HG03575 (cell line): ENCODE measurements around the gene TTF2.
"Not testable (repeated sequence)": the region's sequence is repeated elsewhere in the genome, so short reads cannot be mapped to it uniquely, and the experiment has no call there.

Source experiments
- ATAC-seq: cut with Tn5 transposase; IDR thresholded peaks from one replicate; pipeline ENCODE4 v1.9.1; 2021; ENCODE audit not compliant: unreplicated experiment, insufficient number of reproducible peaks, low FRiP score; ENCODE audit errors: extremely low read depth

TTF2 gene

DNA sequence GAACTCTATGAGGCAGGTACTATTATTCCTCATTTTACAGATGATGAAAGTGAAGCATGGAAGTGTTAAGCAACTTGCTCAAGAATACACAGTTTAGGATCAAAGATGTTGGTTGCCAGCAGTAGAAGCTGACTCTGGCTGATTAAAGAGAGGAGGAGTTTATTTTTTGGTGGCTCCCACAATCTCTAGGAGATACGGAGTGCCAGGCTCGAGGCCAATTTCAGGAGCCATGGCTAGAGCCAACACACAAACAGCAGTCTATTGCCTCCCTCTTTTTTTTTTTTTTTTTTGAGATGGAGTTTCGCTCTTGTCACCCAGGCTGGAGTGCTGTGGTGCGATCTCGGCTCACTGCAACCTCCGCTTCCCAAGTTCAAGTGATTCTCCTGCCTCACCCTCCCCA lies 19.6 kb downstream of the TTF2 start:
- no peak for ATAC-seq

GRCh38 chr1:117084231-117084630 lies 24.1 kb downstream of the TTF2 start:
- ATAC-seq, result no peak

DNA sequence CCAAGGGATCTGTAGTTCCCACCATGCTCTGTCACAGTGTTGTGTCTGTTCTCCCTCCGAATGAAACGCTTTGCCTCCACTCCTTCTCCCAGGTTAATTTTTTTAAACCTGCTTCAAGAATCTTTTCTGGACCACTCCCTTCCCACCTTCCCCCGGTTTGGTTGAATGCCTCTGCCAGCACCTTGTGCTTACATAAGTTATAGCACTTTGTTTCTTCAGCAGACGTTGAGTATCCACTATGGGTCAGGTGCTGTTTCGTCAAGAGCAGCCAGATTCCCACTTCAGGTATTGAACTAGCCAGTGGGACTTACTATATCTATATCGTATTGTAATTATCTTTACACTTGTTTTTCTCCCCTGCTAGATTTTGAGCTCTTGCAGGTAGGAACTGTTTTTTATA lies 27.6 kb downstream of the TTF2 start:
- ATAC-seq, result no peak

DNA sequence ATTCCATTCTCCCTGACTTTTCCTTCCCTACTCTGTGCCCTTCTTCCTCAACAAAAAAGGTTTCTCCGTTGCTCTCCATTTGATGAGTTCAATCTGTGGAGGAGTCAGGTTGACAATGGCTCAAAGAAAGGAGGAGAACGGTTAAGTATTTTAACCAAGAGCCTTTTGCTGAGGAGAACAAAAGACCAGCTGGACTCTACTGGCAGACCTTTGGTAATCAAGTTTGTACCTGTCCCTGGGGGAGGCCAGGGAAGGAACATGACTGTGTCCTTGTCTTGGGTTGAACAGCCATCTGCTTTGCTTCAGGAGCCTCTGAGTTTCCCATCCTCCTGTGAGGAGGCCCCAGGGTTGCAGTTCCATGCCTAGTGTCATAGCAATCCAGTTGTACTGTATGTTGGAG lies 29.9 kb downstream of the TTF2 start:
- ATAC-seq, result no peak

- ATAC-seq, result no peak
These were observed 32.5 kb downstream of the TTF2 start for GRCh38 chr1:117092594-117092993.

- ATAC-seq, result no peak
These were observed 33.0 kb downstream of the TTF2 start for GRCh38 chr1:117093091-117093534.

DNA sequence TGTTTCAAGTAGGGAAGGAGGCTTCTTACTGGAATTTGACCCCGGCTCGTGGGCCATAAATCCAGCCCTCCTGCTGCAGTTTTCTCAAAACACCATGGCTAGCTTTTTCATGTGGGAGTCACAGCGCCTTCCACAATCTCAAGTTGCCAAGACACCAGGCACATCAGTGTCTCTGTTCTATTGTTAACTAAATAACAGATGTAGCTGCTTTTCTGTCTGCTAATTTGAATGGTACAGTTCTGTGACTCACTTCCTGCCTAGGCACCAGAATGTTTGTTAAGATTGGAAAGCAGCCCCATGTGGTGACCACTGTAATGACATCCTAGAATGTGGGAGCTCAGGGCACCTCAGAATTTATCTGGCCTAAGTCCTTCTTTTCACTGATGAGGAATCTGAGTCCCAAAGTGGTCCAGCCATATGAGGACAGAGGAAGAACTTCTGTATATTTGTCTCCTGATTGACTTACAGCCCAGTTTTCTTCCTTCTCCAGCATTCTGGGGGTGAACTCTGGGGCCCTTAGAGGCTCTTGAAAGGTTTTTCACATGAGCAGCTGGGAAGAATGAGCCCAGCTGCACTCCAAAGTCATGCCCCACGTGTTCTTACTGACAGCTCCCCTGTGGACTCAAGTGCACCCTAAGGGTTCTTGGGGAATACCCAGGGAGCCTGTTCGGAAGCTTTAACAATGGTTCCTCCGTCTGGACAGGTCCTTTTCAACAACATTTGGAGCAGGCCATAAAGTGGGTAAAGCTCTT lies 33.9 kb downstream of the TTF2 start:
- ATAC-seq, result peak; percentile 54

- ATAC-seq, result no peak
These were observed 34.9 kb downstream of the TTF2 start for GRCh38 chr1:117094841-117095604.

DNA sequence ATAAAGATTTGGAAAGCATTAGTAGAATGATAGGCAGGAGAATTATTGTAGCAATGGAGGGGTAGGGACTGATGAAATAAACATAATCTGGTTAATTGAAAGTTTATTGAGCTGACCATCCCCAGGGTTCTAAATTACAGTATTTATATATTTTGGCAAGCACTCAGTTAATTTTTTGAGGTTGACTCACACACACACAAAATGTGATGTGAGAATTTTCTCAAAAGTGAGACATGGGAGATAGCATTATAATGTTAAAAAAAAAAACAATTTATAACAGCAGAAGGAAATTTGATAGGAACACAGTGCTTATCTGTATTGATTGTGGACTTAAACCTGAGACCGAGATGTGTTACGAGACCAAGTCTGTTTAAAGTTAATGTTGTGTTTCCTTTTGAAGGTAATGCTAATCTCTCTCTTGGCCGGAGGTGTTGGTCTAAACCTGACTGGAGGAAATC lies 36.9 kb downstream of the TTF2 start:
- ATAC-seq, result no peak

DNA sequence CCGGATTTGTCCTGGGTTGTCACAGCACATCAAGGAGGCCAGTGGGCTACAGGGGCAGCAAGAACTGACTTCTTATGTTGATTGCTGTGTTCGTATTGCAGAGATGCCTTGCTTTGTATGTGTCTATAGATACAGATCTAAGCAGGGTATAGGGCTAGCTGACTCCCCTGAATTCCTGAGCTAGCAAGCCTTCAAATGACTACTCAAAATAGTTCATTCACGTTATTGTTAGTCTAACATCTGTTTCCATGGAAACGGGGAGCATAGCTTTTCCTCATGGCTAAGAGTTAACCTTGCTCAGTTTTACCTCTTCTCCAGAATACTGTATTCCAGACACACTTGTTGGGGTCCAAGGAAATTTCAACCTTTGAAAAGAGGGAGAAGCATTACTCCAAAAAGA lies 37.3 kb downstream of the TTF2 start:
- ATAC-seq, result no peak

DNA sequence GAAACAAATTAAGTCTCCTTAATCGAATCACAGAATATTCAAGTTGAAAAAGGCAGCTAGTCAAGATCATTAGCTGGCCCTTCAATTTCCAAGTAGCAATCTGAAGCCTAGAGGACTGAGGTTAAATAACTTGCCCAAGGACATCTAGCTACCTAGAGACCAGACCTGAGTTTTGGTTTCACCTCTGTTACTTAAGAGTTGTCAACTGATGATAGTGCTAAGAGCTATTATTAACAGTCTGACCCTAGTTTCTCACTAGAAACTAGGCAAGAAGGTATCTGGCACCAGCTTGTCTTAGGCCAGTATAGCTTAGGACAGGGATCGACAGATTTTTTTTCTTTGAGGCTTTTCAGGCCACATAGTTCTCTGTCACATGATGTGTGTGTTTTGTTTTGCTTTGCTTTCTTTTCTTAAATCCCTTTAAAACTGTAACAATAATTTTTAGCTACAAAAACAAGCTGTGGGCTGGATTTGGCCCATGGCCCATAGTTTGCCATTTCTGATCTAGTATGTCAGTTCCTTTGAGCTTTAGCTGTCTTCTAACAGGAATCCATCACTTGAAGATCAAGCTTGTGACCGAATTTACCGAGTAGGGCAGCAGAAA lies 38.3 kb downstream of the TTF2 start:
- no peak for ATAC-seq

DNA sequence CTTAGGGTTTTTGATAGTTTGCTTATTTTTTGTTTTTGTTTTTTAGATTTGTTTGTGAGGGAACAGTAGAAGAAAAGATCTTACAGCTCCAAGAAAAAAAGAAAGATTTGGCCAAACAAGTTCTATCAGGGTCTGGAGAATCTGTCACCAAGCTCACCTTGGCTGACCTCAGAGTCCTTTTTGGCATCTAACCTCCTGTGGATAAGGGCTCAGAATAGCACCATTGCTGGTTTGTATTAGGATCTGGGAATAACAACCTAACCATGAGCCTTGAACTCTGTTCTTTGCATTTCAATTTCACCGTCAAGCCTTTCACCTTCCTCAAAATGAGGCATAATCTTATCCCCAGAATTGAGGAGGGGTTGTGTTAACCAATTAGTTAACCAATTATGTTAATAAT lies 41.2 kb downstream of the TTF2 start:
- no peak for ATAC-seq

- ATAC-seq, result not testable (repeated sequence)
These were observed 41.7 kb downstream of the TTF2 start for GRCh38 chr1:117101858-117102257.

- no peak for ATAC-seq
These were observed 44.9 kb downstream of the TTF2 start for GRCh38 chr1:117104986-117105385.

DNA sequence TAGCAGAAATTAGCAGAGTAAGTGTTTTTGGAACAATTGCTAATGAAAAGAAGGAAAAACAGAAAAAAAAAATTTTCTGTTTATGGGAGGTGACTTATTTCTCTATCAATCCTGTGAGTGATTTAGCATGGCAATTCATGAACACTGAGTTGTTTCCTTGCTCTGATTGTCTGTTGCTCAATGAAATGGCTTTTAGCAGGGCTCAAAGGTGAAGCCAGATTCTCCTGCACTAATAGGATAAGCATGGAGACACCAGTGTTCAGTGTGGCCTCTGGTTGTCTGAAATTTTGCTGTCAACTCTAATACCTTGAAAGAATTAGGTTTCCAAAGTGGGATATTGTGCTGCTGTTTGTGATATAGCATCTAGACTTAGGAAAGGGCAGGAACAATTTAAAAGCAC lies 45.6 kb downstream of the TTF2 start:
- ATAC-seq, result no peak

- ATAC-seq, result no peak
These were observed 46.4 kb downstream of the TTF2 start for GRCh38 chr1:117106478-117106877.

GRCh38 chr1:117107364-117107763 lies 47.2 kb downstream of the TTF2 start:
- no peak for ATAC-seq

DNA sequence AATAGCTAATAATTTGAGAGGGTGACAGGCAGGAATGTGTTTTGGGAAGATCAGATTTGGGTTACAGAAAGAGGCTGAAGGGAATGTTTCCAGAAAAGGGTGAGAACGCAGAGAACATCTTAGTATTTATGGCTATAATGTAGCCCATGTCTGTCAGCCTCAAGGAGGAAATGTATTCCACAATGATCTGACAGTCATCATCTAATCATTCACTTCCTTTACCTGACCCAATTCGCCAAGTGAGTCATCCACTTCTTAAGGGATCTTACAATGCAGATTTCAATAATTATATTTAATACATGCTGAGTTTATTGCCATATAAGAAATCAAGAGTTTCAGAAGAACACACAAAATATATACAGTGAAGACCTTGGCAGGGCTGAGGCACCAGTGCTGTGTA lies 50.6 kb downstream of the TTF2 start:
- ATAC-seq, result no peak

DNA sequence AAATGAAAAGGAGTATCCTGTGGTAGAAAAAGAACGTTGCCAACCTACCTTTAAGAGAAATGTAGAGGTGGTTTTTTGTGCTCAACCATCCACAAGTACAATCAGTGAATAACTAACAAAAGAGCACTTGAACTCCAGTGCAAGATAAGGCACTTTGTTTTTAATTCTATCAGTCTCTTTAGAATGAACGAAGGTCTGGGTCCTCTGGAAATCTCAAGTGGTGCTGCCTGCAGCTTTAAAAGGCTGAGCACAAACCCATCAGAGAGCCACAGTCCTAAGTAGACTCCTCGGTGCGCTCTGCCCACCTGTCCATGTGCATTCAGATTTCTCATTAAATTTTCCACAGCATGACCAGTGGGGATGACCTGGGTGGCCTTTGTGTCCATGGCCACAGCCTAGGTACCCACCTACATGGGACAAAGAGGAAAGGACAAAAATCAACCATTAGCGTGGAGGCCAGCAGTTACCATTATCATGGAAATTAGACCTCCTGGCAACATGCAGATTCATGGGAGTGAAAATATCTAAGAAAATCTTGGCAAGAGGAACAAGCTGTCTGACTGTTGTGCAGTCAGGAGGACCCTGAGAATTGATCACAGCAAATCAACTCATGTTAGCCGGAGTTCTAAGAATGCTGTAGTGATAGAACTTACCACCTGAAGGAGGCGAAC lies 52.1 kb downstream of the TTF2 start:
- ATAC-seq, result no peak
